Mammary epithelial cell (primary cell): ENCODE measurements around the gene RASGRP1.

ENCODE experiments used
- EZH2 ChIP-seq: IDR thresholded peaks from 2 replicates; pipeline ENCODE4 v1.6.1; 2012; ENCODE audit warnings: low read length, inconsistent platforms, borderline replicate concordance
- TF ChIP-seq, protein P1 (sequence below), 2 donors: IDR thresholded peaks in 1 of 2; conservative IDR thresholded peaks in 1 of 2; 2 replicates each; pipeline ENCODE4 v1.5.1; 2011 to 2012; ENCODE audit warnings: inconsistent platforms in 2 of 2, low read length in 2 of 2, mild to moderate bottlenecking in 2 of 2, control low read depth in 1 of 2, low read depth in 1 of 2; ENCODE audit not compliant: insufficient read depth in 1 of 2; ENCODE audit errors: extremely low read depth in 1 of 2

- no peak for TF ChIP-seq EZH2
- TF ChIP-seq, protein P1, sequence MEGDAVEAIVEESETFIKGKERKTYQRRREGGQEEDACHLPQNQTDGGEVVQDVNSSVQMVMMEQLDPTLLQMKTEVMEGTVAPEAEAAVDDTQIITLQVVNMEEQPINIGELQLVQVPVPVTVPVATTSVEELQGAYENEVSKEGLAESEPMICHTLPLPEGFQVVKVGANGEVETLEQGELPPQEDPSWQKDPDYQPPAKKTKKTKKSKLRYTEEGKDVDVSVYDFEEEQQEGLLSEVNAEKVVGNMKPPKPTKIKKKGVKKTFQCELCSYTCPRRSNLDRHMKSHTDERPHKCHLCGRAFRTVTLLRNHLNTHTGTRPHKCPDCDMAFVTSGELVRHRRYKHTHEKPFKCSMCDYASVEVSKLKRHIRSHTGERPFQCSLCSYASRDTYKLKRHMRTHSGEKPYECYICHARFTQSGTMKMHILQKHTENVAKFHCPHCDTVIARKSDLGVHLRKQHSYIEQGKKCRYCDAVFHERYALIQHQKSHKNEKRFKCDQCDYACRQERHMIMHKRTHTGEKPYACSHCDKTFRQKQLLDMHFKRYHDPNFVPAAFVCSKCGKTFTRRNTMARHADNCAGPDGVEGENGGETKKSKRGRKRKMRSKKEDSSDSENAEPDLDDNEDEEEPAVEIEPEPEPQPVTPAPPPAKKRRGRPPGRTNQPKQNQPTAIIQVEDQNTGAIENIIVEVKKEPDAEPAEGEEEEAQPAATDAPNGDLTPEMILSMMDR (conservative IDR thresholded peaks at IDR 0.05 in 1 of 2, IDR thresholded peaks at IDR 0.05 in 1 of 2; ENCODE audit: extremely low read depth in 1 of 2, insufficient read depth in 1 of 2, low read depth in 1 of 2, low read length in 2 of 2): no peak
These were observed 29.0 kb downstream of the RASGRP1 start for GRCh38 chr15:38535491-38536200.
